KOPT-K1 (cell line): ENCODE data around the gene CFAP91.
"Not testable (repeated sequence)": the region's sequence is repeated elsewhere in the genome, so short reads cannot be mapped to it uniquely, and the experiment has no call there.

ENCODE experiments used
- H3K27ac ChIP-seq: fragments of 200-600 bp; sonication (generic); 2 replicates; pipeline ENCODE4 v1.5.1; 2016; ENCODE audit warnings: antibody characterized with exemption, mild to moderate bottlenecking, low read depth, low read length; ENCODE audit not compliant: poor library complexity, severe bottlenecking
- H3K36me3 ChIP-seq: fragments of 200-600 bp; sonication (generic); 2 replicates; pipeline ENCODE4 v1.5.1; 2017; ENCODE audit warnings: antibody characterized with exemption, mild to moderate bottlenecking, low read length, moderate library complexity; ENCODE audit not compliant: insufficient read depth
- H3K9me3 ChIP-seq: fragments of 200-600 bp; sonication (generic); 2 replicates; pipeline ENCODE4 v1.5.1; 2017; ENCODE audit warnings: antibody characterized with exemption, low read length, mild to moderate bottlenecking; ENCODE audit not compliant: insufficient read depth, poor library complexity, severe bottlenecking

Gene CFAP91

DNA sequence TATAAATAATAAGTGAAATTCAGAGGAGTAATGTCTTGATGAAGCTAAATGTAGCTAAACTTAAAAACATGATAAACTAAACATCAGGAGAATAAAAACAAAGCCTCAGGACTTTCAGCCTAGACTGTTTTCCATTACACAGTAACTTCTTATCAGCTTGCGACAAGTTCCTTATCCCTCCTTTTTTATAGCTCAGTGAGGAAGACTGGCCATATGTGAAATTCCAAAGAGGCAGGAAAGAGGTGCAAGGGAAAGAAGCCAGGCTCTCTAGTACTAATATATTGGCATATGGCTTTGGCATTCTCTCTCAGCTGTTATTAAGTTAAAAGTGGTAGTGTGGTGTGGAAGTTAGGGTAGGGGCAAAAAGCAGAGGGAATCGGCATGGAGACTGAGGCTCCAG, 30.0 kb upstream of the CFAP91 start:
- Histone ChIP-seq H3K36me3 (peaks cover 73% of the 10 kb centered on the region), H3K9me3 (no peaks in the 10 kb centered on the region), H3K27ac (no peak overlapping the region)

DNA sequence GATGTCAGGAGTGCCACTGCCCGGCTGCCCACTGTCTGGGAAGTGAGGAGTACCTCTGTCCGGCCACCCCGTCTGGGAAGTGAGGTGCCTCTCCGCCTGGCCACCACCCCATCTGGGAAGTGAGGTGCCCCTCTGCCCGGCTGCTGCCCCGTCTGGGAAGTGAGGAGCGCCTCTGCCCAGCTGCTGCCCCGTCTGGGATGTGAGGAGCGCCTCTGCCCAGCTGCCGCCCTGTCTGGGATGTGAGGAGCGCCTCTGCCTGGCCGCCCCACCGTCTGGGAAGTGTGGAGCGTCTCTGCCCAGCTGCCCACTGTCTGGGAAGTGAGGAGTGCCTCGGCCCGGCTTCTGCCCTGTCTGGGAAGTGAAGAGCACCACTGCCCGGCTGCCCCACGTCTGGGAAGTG, 28.9 kb upstream of the CFAP91 start:
- H3K36me3 ChIP-seq = peaks cover 63% of the 10 kb centered on the region

DNA sequence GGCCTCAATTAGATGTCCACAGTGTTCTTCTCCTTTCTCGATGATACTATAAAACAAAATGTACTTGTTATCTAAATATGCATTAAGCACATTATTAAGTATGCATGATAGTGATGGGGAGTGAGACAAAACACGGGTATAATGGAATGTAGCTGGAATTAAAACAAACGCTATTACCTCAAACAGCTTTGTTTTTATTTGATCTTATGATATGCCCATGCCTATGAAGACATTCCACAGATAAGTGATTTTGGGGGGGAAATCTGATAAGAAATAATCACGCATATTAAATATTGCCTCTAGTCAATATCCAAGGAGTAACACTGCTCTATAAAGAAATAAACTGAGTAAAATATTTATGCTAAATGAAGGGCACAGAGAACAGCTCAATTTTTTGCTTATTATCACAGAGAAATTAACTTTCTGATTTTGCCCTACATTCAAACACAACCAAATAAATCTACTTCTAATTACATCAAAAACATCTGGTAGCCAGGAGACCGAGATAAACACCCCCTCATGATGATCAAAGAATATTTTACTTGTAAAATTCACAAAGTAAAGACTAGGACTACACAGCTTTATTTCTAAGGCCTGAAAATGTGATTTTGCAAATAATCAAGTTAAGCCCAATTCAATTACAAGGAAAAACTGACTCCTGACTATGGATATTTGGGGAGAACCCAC, 27.5 kb upstream of the CFAP91 start:
- Histone ChIP-seq H3K9me3 (no peaks in the 10 kb centered on the region), H3K36me3 (peaks cover 49% of the 10 kb centered on the region), H3K27ac (no peak overlapping the region)

More for the DNA sequence above, 28.9 kb upstream of the CFAP91 start:
- H3K9me3 ChIP-seq = no peaks in the 10 kb centered on the region
- H3K27ac ChIP-seq = no peak overlapping the region

DNA sequence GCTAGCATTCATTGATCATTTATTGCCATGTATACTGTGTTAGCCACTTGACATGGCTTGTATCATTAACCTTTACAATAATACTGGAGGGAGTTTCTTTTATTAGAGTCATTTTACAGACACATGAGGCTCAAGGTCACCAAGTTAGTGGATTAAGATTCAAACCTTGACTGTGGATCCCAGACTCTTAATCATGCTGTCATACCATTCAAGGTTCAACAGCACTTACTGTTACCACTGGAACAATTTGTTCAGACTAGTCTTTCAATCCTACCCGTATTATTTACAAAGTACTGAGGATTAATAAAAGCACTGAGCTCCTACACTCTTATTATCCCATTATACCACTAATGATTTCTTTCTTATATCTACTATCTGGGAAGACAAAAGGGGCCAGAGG, 26.8 kb upstream of the CFAP91 start:
- Histone ChIP-seq H3K36me3 (peaks cover 42% of the 10 kb centered on the region), H3K27ac (peak overlapping the region; percentile 91), H3K9me3 (no peaks in the 10 kb centered on the region)

DNA sequence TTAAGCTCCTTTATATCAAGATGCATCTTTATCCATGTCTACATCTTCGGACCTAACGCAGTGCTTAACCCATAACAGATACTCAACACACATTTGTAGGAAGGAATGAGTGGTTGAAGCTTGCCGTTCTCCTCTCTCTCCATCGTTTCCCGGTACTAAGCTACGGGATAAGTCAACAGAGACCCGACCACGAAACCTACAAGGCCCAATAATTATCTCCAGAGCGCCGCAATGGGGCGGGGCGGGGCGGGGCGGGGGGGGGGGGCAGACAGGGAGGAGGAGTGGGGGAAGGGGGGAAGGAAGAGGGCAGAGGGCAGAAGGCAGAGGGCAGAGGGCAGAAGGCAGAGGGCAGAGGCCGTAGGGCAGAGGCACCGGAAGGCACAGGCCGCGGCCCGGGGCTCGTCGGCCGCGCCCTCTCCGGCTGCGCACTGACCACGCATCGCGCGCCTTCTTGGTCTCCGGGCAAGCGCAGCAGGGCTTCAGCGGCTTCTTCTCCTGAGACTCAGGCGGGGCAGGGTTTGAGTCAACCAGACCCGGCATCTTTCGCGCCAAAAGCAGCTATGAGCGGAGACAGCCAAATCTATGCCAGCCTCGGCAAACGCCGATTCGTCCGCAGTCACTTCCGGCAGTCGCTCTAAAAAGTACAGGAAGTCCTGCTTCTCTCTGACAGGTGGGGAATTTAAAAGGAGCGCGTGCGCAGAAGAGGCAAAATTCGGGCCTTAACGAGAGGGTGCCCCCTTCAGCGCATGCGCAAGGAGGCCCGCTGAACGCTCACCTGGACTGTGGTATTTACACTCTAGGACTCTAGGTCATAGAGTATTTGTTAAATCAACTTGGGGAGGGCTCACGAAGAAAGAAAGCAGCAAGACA, 25.8 kb upstream of the CFAP91 start, which contains the start of gene COX17:
TSS of gene COX17 (minus strand) at position 636 of the 870 bp plus-strand sequence. CDS start at position 540, 96 bp downstream.
- H3K36me3 ChIP-seq = peaks cover 32% of the 10 kb centered on the region
- H3K27ac ChIP-seq = peak within 1 kb of the TSS; percentile 91
- no peaks in the 10 kb centered on the region for H3K9me3 ChIP-seq

DNA sequence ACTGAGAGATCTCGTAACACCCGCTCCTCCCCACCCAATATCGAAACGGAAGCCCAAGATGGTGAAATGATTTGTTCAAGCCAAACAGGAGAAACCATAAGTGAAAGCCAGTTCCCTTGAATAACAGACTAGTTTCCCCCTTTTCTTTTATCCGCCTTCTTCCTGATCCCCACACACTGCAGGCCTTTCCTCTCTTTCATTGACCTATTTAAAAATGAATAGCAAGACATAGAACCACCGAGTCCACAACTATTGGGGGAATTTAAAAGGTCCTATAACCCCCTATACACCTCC, 25.2 kb upstream of the CFAP91 start:
- H3K27ac ChIP-seq = peak overlapping the region; percentile 91
- no peaks in the 10 kb centered on the region for H3K9me3 ChIP-seq
- peaks cover 28% of the 10 kb centered on the region for H3K36me3 ChIP-seq

DNA sequence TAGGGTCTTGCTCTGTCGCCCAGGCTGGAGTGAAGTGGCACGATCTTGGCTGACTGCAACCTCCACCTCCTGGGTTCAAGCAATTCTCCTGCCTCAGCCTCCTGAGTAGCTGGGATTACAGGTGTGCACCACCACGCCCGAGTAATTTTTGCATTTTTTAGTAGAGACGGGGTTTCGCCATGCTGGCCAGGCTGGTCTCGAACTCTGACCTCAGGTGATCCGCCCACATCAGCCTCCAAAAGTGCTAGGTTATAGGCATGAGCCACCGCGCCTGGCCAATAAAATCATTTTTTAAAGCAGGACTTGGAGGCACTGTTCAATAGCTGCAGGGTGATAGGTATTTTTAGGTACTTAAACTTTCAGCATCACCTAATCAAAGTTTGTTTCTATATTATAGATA, 24.6 kb upstream of the CFAP91 start:
- H3K27ac ChIP-seq, H3K9me3 ChIP-seq: not testable (repeated sequence)
- H3K36me3 ChIP-seq = peaks cover 21% of the 10 kb centered on the region

DNA sequence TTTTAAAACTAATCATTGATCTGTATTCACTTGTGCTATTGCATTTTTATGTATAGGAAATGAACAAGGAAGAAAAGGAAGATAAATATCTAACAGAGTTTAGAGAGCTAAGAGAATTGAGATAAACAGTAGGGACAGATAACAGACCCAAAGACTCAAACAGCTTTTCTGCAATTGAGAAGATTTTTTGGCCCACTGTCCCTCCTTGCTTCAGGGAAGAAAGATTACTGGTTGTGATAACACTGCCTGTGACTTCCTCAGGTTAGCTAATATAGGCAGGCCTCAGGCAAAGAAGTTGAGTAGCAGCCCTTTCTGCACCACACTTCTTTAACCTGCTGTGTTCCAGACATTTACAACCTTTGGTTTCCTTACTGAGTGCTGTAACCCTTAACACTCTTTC, 22.9 kb upstream of the CFAP91 start:
- peaks cover 5% of the 10 kb centered on the region; the same call in 1 of the 2 replicates for H3K36me3 ChIP-seq
- no peak overlapping the region for H3K27ac ChIP-seq
- H3K9me3 ChIP-seq = no peaks in the 10 kb centered on the region

DNA sequence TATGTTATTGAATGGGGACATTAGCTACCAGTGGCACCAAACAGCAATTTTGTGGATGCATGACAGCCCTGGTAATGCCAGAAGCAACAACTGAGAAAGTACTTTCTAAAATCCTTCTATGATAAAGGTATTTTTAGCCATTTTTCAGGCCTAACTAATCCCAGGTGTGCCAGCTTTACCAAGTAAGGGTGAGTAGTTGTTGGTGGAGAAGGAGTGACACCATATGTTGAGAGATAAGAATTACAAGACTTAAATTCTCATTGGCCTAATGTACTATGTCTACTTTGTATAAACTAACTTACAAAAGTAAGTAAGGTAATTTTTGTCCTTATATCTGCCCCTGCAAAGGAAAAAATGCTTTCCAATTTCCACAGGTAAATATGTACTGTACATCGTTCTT, 21.5 kb upstream of the CFAP91 start:
- H3K27ac ChIP-seq = no peak overlapping the region
- H3K36me3 ChIP-seq = no peaks in the 10 kb centered on the region
- H3K9me3 ChIP-seq = no peaks in the 10 kb centered on the region

DNA sequence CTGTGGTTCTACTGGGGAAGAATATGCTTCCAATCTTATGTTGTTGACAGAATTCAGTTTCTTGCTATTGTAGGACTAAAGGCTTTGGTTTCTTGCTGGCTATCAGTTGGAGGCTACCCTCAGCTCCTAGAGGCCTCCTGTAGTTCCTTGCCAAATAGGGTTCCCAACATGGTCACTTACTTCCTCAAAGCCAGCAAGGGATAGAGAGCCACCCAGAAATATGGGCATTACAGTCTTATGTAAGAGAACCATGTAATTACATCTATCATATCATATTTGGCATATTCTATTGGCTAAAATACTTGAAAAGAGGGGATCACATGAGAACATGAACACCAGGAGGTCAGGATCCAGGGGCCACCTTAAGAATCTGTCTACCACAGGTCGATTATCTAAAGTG, 19.4 kb upstream of the CFAP91 start:
- H3K36me3 ChIP-seq = no peaks in the 10 kb centered on the region
- peaks cover 6% of the 10 kb centered on the region for H3K9me3 ChIP-seq
- no peak overlapping the region for H3K27ac ChIP-seq

DNA sequence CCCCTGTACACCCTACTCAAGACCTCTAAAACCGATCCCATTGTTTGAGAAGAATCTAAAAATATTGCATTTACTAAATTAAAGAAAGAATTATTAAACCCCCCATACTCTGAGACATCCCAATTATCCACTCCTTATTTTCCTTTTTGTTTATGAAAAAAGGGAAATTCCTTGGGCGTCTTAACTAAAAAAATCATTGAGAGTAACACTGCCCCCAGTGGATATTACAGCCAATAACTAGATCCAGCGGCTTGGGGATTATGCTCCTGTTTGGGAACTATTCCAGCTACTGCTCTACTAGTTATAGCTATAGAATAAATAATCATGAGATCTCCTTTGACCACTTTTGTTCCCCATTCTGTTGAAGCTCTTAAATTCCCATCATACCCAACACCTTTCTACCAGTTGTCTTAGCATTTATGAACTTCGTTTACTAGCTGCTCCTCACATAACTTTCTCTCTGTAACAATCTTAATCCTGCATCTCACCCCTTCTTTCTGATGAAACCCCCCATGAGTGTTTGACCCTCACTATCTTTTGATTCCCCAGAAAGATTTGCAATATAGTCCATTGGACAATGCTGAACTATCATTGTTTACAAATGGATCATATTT, 12.7 kb upstream of the CFAP91 start:
- Histone ChIP-seq H3K27ac (no peak overlapping the region), H3K9me3 (peaks cover 6% of the 10 kb centered on the region), H3K36me3 (no peaks in the 10 kb centered on the region)

DNA sequence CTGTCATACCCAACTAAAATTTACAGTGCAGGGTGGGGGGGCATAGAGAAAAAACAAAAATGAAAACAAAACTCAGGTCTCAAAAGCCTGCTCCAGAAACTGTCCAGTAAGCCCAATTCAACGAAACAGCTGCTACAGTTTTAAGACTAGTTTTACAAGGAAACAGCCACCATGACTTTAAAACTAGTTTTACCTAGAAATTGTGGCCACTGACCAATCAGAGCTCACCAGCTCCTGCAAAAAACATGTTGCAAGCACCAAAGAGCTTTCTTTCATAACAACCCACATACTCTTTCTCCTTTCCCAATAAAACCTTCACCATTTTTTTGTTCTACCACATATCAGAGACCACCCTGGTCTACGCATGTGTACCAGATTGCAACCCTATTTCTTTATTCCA, 7.3 kb upstream of the CFAP91 start:
- Histone ChIP-seq H3K9me3 (no peaks in the 10 kb centered on the region), H3K27ac (no peak overlapping the region), H3K36me3 (no peaks in the 10 kb centered on the region)

DNA sequence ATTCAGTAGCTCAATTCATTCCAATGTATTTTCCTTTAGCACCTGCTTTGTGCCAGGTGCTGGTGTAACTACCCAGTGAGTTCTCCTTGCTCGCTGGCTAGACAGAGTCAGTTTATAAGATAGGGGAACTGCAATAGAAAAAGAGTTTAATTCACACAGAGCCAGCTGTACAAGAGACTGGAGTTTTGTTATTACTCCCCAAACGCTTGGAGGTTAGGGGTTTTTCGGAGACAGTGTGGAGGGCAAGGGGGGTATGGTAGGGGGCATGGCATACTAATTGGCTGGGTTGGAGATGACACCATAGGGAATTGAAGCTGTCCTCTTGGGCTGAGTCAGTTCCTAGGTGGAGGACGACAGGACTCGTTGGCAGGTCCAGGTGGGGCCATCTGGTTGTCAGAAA, 5.4 kb upstream of the CFAP91 start:
- no peaks in the 10 kb centered on the region for H3K36me3 ChIP-seq
- H3K27ac ChIP-seq = no peak overlapping the region
- peaks cover 1% of the 10 kb centered on the region for H3K9me3 ChIP-seq

DNA sequence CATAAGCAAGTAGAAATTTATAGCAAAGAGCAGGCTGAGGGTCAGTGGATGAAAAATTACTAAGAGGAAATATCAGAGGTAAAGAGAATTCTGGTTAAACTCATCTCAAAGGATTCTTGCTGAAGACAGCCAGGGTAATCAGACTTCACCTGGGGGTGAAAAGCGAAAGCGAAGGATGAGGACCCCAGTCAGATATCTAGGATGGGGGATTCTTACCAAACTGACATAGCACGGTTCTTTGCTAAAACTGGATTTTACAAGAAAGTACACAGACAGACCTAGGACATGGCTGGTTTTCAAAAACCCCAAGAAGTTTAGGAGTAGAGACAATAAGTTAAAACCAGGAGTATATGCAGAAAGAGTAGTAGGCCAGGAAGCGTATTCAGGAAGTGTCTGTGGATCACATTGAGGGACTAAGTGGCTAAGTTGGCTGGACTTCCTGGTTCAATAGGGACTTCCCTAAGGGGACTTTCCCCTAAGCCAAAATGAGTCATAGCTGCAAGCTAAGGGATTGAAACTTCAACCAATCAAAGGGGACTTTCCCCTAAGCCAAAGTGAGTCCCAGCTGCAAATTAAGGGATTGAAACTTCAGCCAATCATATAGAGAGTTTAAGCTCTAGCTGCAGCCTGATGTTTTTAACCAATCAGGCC, 2.4 kb upstream of the CFAP91 start:
- Histone ChIP-seq H3K27ac (no peak overlapping the region), H3K9me3 (peaks cover 10% of the 10 kb centered on the region)

More for the DNA sequence above, 2.4 kb upstream of the CFAP91 start:
- no peaks in the 10 kb centered on the region for H3K36me3 ChIP-seq
